K562 (cell line): ENCODE results near the gene ERCC1.

Source experiments
- SMARCB1 ChIP-seq: IDR thresholded peaks from 2 replicates; pipeline ENCODE4 v1.6.1; 2011; ENCODE audit warnings: improper control_type of control experiment, low read depth; ENCODE audit not compliant: insufficient read length
- ZBTB26 ChIP-seq: fragments of 450-650 bp; formaldehyde crosslinking; IDR thresholded peaks from 2 replicates; pipeline ENCODE4 v1.4.0; 2022; ENCODE audit warnings: missing genetic modification characterization

- TF ChIP-seq ZBTB26 (CRISPR knock-in tag) (no peak), SMARCB1 (no peak)
Measured at GRCh38 chr19:45368127-45368526, 55.6 kb downstream of the ERCC1 start.
